GM21515 (cell line): Measurements from ENCODE around the gene SNCA.

Experiments used
- ATAC-seq: cut with Tn5 transposase; IDR thresholded peaks from one replicate; pipeline ENCODE4 v1.9.1; 2021; ENCODE audit not compliant: unreplicated experiment

SNCA gene

DNA sequence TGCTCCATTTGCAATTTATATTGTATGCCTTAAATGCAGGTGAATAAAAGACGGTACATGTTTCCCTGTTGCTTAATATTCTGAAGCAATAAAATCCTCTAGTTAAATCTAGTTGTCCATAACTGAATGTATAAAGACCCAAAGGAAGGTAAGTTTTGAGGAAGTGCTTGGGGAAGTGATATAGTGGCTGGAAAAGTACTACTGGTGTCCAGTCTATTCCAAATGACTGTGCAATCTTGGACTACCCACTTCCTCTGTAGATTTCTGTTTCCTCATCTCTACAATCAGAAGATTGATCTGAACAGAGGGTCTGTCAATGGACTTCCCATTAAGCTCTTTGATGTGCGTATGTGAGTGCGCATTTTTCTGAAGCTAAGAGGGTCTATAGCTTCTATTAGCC is 17.0 kb downstream of the SNCA start:
- ATAC-seq, result no peak

DNA sequence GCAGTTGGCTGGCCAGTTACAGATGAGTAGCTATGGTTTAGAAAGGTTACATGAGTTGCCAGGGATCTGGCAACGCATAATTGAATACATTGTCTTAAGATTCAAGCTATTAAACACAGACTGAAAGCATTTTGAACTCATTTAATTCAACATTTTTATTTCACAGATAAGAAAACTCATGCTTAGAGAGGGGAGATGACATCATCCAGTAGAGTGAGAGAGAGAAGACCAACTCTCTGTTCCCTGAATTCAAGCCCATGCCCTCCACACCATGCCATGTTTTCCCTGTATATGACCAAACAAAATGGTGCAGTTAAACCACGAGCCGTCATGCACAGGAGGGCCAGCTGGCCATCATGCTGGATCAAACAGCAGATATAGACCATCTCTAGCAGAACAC is 22.6 kb downstream of the SNCA start:
- no peak for ATAC-seq

DNA sequence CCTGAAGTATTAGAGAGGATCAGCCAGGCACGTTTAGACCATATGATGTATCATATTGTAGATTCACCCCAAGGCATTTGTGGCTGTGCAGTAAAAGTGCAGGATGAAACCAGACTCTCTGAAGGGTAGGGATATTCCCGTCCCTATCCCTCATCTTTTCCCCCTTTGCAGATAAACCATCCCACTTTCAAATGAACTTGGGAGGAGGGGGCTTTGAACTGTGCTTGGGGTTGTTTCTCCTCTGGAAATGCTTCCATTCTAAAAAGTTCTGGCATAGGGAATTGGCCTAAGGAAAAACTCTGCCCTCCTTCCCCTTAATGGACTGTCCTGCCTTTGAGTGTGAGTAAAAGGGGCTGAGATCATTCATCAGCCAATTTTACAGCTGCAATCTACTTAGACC is 23.8 kb downstream of the SNCA start:
- no peak for ATAC-seq

DNA sequence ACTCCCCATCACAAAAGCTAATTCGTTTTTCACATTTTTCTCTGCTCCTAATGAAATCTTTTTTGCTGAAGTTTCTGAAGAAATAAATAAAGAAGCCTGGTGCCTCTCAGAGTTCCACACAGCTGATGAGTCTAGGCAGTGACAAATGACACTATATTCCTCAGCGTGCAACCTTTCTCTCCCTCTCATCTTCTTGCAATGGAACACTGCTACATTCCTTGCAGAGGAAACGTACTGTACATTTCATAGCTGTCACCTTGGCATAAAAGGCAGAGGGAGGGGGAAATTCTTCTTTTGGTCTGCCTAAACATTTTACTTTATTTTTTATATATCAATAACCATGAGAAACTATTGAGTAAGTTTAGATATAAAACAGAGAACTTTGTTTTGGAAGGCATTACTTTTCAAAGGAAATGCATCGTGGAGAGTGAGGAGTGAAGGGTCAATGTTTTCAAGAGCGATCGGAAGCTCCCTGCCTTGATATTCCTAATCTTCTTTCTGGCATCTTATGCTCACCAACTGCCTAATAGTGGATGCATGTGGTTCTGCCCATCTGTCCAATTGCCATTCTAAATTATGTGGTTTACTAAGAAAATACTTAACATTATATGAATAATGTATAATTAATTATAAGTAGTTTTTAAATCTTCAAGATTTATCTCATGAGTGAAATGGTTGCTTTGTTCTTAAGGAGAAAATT is 29.4 kb downstream of the SNCA start:
- no peak for ATAC-seq

DNA sequence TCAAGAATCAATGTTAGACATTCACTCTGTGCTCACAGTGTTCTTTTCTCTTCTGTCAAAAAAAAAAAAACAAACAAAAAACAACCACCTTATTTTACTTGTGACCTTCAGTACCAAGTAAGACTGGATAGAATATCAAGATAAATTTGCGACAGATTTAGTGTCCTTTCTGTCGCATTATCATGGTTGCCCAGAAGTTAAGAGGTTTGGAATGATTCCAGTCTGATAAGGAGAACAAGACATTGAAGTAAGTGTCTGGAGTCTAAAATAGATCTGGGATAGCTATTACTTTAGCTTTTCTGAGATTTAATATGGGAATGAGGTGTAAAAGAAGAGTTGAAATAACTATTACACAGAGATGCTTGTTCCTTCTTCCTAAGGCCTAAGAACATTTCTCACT is 31.7 kb downstream of the SNCA start:
- no peak for ATAC-seq

DNA sequence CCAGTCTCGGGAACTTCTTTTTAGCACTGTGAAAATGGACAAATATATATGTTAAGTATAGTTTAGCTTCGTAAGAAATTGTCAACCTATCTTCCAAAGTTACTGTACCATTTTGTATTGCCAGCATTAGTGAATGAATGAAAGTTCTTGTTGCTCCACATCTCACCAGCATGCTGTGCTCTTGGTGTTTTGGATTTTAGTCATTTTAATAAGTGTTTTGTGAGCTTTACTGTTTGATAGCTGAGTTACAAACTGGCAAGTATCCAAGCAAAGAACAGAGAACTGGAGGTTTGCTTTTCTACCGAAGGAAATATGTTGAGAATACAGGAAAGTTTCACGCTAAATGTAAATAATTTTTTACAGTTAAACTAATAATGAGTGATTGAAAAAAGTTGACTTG is 33.0 kb downstream of the SNCA start:
- ATAC-seq, result no peak

DNA sequence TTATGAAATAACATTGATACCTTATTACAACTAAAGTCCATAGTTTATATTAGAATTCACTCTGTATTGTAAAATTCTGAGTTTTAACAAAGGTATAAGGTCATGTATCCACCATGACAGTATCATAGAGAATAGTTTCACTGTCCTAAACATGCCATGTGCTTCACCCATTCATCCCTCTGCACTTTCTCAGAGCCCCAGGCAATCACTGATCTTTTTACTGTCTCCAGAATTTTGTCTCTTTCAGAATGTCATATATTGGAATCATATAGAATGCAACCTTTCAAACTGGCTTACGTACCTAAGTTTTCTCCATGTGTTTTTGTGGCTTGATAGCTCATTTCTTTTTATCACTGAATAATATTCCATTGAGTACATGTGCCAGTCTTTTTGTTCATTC is 33.9 kb downstream of the SNCA start:
- ATAC-seq, result no peak

DNA sequence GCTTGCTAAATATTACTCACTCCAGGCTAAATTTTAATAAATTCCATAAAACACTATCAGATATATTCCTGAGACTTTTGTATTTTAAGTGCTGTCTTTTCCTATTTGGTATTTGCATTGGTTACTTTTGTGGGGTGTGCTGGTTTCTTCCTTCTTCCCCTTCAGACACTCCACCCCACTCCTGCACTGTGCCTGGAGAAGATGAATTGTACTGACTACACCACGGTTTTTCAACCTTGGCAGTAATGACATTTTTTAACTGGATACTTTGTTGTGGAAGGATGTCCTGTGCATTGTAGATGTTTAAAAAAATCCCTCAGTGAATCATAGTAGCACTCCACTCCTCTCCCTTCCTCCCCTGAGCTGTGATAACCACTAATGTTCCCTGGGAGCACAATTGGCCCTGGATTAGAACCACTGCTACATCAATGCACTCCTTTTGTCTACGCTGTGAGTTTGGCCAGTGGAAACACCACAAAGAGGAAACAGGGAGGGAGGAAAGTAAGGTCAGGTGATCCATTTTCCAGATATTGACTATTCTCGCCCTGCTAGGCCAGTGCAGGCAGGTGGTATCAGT is 36.3 kb downstream of the SNCA start:
- no peak for ATAC-seq

DNA sequence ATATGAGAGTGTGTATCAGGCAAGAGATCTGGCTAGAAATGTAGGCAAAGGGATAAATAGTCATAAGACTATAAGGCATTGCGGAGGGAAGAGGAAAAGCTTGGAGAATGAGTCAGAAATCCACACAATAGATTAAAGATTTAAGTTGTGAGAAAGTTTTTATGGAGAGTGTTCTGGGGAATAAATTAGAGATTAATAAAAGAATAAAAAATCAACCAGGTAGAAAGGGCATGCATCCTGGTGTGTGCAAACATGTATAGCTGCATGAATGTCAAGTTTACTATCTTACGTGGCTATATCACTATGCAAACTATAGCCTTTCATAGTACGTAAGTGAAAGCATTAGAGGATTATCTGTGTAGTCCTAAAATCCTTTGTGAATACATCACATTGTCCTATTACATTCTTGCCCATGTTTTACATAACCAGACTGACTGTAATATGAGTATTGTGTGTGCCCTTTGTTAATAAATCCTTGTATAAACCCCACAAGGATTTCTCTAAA is 36.9 kb downstream of the SNCA start:
- no peak for ATAC-seq

DNA sequence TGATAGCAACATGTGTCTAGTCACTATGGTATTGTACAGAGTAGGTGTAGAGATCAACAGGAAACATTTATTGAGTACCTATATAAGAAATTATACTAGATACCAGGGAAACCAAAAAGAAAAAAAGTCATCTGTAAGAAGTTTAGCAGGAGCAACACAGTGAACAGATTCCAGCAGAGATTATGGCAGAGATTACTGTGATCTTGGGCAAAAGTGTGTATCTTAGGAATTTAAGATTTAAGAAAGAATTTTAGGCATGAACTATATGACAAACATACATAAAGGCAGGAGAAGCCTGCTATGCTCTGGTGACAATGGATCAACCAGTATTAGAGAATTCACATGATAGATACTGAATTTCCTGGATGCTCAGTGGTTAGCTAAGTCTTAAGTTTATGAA is 37.9 kb downstream of the SNCA start:
- no peak for ATAC-seq

DNA sequence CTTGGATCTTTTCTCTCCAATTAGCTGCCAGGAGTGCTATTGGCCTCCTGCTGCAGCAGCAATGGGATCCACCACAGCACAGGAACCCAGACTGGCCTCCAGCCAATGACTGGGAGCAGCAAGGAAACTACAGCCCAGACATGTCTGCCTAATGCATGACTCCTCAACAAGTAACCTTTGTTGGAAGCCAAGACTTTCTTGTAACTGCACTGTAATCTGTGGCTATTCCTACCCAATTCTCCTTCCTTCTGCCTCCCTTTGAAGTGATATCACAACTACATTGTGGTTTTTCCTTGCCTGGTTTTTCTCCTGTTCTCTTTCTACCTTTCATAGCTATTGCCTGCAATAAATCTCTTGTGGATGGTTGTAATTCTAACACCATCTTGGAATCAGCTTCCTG is 39.8 kb downstream of the SNCA start:
- ATAC-seq, result no peak

DNA sequence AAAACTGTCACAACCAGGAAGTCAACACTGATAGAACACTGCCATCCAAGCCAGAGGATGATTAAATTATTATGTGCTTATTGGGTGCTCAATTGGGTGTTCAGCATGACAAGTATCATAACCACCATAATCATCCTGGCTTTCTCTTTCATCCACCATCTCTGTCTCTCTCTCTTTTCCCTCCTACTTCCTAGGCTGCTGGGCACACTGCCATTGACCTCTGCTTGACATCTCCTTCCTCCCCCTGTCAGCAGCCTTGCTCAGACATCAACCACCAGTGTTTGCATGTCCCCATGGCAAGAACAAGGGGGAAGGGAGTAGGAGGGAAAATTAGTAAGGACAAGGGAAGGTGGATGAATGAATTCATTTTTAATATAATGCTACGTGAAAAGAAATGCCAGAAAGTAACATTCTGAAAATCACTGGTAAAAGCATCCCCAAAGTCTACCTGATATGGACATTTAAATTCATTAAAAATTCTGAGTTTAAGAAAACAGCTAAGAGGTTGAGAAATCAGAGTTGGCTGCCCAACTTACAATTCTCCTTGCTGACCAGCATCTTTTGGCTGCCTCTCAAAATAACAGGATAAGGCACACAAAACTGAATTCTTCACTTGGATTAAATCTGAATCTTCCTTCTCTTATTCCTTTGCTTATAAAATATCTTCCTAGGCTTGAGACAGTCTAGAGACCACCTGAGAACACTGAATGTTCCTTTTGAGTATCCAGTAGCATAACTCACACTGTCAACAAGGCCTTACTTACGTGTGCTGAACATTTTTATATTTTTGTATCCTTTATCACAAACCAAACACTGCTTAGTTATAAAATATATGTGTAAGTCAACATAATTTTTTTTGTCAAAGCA is 48.5 kb downstream of the SNCA start:
- no peak for ATAC-seq

DNA sequence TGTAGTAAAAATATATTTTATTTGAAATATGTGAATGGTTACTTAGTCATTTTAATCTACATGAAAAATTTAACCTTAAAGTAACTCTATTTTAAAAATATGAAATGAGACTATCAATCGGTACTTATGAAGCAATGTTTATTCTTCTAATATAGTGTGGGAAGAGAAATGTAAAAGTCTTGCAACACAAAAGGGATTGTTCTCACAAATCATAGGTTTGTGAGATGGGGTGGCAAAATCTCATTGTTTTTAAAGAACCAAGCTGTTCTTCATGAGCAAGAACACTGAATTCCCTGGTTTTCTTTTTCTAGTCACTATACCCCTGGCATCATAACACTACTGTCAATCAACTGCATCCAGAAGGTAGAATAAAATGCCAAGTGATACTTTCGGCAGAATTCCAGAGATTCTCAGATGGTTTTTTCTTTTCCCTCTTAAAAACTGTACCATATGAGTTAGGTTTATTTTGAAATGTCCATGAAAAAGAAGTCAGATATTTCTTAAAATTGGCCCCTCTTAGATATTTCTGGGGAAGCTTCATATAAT is 52.2 kb downstream of the SNCA start:
- no peak for ATAC-seq

DNA sequence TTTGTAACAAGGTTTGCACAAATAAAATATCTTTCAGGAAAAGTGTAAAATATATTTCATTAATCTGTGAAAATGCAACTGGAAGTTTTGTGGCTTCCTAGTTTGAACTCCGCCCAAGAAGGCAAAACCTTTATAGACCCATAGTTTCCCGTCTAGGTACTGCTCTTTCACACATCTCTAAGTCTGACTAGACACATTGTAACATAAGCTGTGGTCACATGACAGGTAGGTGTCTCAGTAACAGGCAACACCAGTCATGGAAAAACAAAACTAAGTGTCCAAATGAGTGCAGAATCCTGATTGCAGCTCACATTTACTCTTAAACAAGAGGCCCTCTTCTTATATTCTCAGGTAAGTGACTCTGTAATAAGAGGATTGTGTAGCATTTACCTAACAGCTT is 55.6 kb downstream of the SNCA start:
- no peak for ATAC-seq

DNA sequence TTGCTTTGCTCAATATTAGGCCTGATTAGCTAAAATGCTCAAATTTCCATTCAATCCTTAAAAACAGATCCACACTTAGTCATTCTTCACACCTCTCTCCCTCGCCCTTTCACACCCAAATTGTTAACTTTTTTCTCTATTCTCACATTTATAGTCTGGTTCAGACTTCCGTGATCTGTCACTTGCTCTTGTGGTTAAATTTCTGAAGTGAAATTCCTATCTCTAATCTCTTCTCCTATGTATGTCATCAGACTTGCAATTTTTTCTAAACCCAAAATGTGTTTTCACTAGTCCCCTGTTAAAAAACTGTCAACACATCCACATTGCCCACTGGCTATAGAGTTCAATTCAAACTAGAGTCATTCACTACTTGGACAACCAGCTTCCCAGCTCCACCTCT is 63.2 kb downstream of the SNCA start:
- no peak for ATAC-seq

DNA sequence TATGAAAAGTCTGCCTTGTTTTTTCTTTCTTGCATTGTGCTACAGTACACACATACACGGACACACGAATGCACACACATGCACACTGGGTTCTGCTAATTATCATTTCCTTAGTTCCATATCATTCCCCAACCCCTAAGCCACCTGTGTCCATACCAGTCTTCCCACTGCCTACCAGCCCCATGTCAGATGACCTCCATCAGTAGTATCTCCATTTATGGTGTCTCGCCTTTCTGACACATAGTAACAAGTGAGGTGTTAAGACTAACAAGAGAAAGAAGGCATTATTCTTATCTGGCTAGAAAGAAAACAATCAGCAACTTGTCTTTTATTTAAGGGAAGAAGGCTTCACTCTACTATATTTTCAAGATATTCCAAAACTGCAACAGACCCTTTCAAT is 67.1 kb downstream of the SNCA start:
- no peak for ATAC-seq

DNA sequence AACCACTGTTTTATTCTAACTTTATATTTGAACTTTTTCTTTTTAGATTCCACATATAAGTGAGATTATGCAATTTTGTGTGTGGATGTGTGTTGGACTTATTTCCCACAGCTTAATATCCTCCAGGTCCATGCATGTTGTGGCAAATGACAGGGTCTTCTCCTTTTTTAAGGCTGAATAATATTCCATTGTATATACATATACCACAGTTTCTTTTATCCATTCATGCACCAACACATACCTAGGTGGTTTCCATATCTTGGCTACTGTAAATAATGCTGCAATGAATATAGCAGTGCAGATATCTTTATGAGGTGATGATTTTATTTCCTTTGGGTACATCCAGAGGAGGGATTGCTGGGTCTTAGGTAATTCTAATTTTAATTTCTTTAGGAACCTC is 69.0 kb downstream of the SNCA start:
- no peak for ATAC-seq

DNA sequence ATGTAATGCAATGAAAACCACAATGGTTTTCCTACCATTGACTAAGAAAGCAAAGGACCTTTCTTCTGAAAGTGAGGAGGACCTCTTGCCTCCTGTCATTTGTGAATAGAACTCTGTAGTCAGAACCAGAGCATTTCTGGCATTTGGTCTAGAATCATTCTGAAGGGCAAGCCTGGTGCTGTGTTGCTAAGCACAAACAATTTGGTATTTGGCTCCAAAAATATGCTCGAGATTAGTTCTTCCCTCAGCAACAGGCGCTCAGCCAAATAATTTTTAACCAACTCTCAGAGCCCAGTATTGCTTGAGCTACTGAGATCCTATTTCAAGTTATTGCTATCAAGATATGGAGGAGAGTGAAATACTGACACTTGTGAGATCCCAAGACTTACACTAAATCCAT is 71.0 kb downstream of the SNCA start:
- ATAC-seq, result no peak

DNA sequence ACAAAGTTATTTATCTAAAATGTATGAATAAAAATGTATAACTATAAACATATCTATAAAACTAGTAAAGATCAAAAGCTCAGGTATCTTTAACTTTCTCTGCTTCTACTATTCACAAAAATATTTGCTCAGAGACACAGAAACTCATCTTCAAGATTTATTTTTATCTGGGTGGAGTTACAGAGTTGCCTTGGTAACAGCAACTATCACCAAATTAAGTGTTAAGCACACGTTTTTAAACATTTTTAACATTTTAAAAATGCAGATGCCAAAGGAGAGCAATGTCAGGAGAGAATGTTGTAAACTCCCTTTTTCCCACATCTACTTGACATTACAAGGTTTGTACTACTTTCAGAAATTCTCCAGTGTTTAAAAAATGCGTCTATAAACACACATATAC is 71.4 kb downstream of the SNCA start:
- no peak for ATAC-seq

DNA sequence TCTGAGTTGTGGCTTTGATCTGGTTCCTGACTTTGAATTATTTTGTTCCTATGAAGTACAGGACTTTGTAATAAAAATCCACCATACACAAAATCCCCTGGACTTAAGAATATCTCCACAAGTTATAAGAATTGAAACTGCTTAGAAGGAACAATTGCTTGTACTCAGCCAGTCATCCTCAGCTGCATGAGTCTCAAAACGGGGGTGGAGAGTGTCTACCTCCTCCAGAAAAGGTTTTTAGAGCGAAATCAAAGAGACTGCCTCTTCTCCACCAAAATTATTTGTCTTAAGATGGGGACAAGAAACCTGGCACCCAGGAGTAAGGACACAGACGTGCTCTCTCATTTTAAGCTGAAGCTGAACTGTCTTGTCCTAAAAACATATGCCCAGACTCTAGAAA is 74.7 kb downstream of the SNCA start:
- ATAC-seq, result no peak

DNA sequence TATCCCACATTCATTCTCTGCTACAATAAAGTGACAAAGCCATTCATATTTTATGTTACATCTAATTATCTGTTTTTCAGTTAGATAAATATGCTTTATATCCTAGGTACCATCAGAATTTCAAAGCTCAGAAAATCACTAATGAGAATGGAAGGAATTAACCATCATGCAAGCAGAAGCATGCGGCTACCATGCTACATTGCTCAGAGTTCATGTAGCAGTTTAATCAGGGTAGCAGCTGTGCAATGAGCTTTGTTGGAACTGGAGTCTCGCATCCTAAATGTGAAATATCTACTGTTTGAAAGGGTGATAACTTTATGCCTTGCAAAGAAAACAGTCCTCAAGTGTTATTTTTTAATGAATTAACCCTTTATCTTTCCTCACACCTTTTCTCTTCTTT is 77.5 kb downstream of the SNCA start:
- no peak for ATAC-seq
